ENCODE results near the gene NR1I3. TPM values are rescaled to one million over a fixed set of nuclear protein-coding genes. Genes with fewer than 3 reads are reported as not detected.

Gene NR1I3
- polyA plus RNA-seq, 2 of the 4 experiments (the other 2 are of a cell fraction), result not detected

DNA sequence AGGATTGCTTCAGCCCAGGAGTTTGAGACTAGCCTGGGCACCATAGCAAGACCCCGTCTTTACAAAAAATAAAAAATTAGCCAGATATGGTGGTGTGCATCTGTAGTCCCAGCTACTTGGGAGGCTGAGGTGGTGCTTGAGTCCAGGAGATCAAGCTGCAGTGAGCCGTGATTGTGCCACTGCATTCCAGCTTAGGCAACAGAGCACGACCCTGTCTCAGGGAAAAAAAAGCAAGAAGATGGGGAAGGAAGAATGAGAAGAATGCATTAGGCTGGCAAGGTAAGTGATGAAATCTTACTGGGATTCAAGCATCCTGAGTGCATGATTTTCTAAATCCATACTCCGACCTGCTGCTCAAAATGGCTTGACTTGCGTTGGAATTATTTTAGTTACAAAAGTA lies 27.3 kb upstream of the NR1I3 start:
- Histone ChIP-seq H3K4me1 (peaks cover 18% of the 10 kb centered on the region), H3K4me2 (no peak overlapping the region), H3K27ac (no peak overlapping the region), H3K4me3 (no peak overlapping the region), H3K9me3 (no peaks in the 10 kb centered on the region)
- FAIRE-seq (no peak), ATAC-seq (no peak), DNase-seq (ENCODE audit: low read depth in 1 of 2, low spot score in 1 of 2) (no peak)
- POLR2A ChIA-PET, result no interaction called here
- WGBS (ENCODE audit: missing lambda C conversion rate), result 59% methylated on average over 5 of the region's 5 CpGs
- CTCF ChIA-PET, result interaction anchor here (2.6 to 3.4 kb wide), 2 partner anchors 26 to 38 kb away, joined by 9 to 16 read pairs; partner anchors contain the start of gene TOMM40L
- TF ChIP-seq FOXS1 (CRISPR knock-in tag; IDR thresholded peaks at IDR 0.05), result no peak
- no peak for TF ChIP-seq KDM1A (IDR thresholded peaks at IDR 0.05; ENCODE audit: low read depth)
- TF ChIP-seq RFX5 (IDR thresholded peaks at IDR 0.05), result no peak
- no peak for TF ChIP-seq NPAS2 (CRISPR knock-in tag; IDR thresholded peaks at IDR 0.05; ENCODE audit: borderline replicate concordance)
- no peak for TF ChIP-seq KDM5A (IDR thresholded peaks at IDR 0.05)
- TF ChIP-seq CEBPB (IDR thresholded peaks at IDR 0.05), result no peak
- no peak for TF ChIP-seq FOSL2 (IDR thresholded peaks at IDR 0.05)
- TF ChIP-seq FOSL2 (CRISPR knock-in tag; IDR thresholded peaks at IDR 0.05), result no peak
- no peak for TF ChIP-seq JUNB (IDR thresholded peaks at IDR 0.05)
- TF ChIP-seq, protein P1, sequence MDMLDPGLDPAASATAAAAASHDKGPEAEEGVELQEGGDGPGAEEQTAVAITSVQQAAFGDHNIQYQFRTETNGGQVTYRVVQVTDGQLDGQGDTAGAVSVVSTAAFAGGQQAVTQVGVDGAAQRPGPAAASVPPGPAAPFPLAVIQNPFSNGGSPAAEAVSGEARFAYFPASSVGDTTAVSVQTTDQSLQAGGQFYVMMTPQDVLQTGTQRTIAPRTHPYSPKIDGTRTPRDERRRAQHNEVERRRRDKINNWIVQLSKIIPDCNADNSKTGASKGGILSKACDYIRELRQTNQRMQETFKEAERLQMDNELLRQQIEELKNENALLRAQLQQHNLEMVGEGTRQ (IDR thresholded peaks at IDR 0.05), result no peak
- TF ChIP-seq SREBF2 (IDR thresholded peaks at IDR 0.05), result no peak
- no peak for TF ChIP-seq POLR2AphosphoS2 (conservative IDR thresholded peaks at IDR 0.05; ENCODE audit: low read length)
- TF ChIP-seq HEYL (CRISPR knock-in tag; IDR thresholded peaks at IDR 0.05), result no peak
- TF ChIP-seq CTCF (IDR thresholded peaks at IDR 0.05), result no peak
- no peak for TF ChIP-seq MAZ (IDR thresholded peaks at IDR 0.05; ENCODE audit: borderline replicate concordance, low read depth, low read length)
- no peak for TF ChIP-seq ESRRA (IDR thresholded peaks at IDR 0.05; ENCODE audit: borderline replicate concordance, low read length)
- TF ChIP-seq EP300 (IDR thresholded peaks at IDR 0.05), result no peak
- no peak for TF ChIP-seq CHD4 (IDR thresholded peaks at IDR 0.05; ENCODE audit: borderline replicate concordance)

DNA sequence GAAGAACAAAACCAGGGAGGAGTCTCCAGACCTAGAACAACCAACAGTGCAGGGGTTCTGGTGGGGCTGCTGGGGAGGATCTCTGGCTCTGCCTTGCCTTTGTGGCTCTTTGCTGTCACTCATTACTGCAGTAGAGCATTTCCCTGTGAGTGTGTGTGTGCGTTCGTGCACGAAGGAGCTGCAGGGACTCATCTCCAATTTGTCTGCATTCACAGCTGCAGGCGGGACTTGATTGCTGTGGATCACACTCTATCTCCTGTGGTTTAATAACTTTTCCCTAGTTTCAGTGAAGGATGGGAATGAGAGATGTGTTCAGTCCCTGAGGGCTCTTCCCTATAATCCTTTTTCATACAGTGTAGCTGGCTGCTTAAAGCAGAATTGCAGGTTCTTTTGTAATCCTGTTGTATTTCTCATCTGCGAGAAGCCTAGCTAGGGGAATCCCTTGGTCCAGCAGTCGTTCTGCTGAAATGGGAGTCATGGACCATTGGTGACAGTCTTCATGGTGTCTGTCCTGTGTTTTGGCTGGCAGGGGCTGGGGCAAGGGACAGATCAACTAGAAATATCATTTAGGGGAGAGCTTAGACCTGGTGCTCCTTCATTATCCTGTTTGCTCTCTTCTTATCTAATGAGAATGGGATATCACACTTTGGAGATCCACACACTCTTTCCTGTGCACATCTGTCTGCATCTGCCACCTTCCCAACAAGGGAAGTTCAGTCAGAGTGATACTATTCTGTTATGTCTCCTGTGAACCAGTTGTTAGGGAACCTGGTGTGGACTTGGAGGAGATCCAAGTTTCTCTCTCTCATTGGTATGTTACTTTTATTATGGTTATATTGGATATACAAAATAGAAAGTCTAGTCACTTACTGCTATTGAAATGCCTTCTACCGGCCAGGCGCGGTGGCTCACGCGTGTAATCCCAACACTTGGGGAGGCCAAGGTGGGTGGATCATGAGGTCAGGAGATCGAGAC lies 23.5 kb upstream of the NR1I3 start:
- FAIRE-seq (no peak), ATAC-seq (peak; percentile 5 to 36; a peak in 2 of 6 replicates), DNase-seq (ENCODE audit: low read depth in 1 of 2, low spot score in 1 of 2) (no peak)
- Histone ChIP-seq H3K9me3 (peaks cover 13% of the 10 kb centered on the region), H3K4me1 (peaks cover 13% of the 10 kb centered on the region), H3K4me3 (no peak overlapping the region), H3K4me2 (peak overlapping the region; percentile 36; the same call in 2 of the 3 replicates), H3K27ac (no peak overlapping the region)
- TF ChIP-seq REST (IDR thresholded peaks at IDR 0.05), result peak; percentile 62; the same call in 1 of the 2 replicates
- TF ChIP-seq, protein P1 (IDR thresholded peaks at IDR 0.05), result no peak
- WGBS (ENCODE audit: missing lambda C conversion rate), result 50% methylated on average over 12 of the region's 12 CpGs
- ChIA-PET POLR2A (no interaction called here), CTCF (interaction anchor here (1.5 to 8.7 kb wide), 2 partner anchors 35 to 121 kb away, joined by 3 to 46 read pairs; partner anchors contain the start of gene TOMM40L)
